ENCODE data around the gene ZSCAN12.
A peak's percentile ranks its signal among the peaks of the same experiment; 100 is the strongest.

- TF ChIP-seq CTCF (IDR thresholded peaks at IDR 0.05) (peak; percentile 78), TCF7 (CRISPR knock-in tag; IDR thresholded peaks at IDR 0.05; ENCODE audit: low read depth) (no peak), CREB1 (CRISPR knock-in tag; IDR thresholded peaks at IDR 0.05) (no peak)
Observed at GRCh38 chr6:28355743-28356665, 43.5 kb downstream of the ZSCAN12 start.
